CD4-positive, alpha-beta T cell (primary cell): ENCODE data around the gene PGA5. TPM values are rescaled to one million over a fixed set of nuclear protein-coding genes. Genes with fewer than 3 reads are reported as not detected.

Experiments
- ATAC-seq: fragments of 200-7000 bp; cut with Tn5 transposase; one replicate; pipeline ENCODE4 v1.10.0; 2022; ENCODE audit warnings: mild to moderate bottlenecking; ENCODE audit not compliant: poor library complexity
- CTCF ChIA-PET: fragments of 350-600 bp; sonication (Branson Sonifier 250); formaldehyde crosslinking; loops from one replicate; lab custom pipeline; 2021; ENCODE audit warnings: antibody characterized with exemption, inconsistent platforms; lab: Charles Lee
- POLR2A ChIA-PET: fragments of 350-600 bp; sonication (Branson Sonifier 250); formaldehyde crosslinking; loops from one replicate; lab custom pipeline; 2021; ENCODE audit warnings: antibody characterized with exemption, inconsistent platforms; lab: Charles Lee
- DNase-seq, 14 experiments: peaks; one replicate each; pipeline ENCODE4 v3.0.0-alpha.2; 2013 to 2020; ENCODE audit warnings: mixed read lengths in 2 of 14
- H3K27ac ChIP-seq, 2 donors: one replicate each; pipeline versions ENCODE4 v1.5.1 to v1.7.0; 2013; ENCODE audit warnings: low read length in 2 of 2, low read depth in 1 of 2, mild to moderate bottlenecking in 1 of 2
- H3K27me3 ChIP-seq, 2 experiments: 1 replicate in 1 of 2; 2 replicates in 1 of 2; pipeline versions ENCODE4 v1.6.1 to v1.7.0; 2013; ENCODE audit warnings: low read length in 2 of 2, control low read depth in 1 of 2, mild to moderate bottlenecking in 1 of 2, moderate library complexity in 1 of 2; ENCODE audit not compliant: insufficient read depth in 2 of 2, control insufficient read depth in 1 of 2
- H3K36me3 ChIP-seq: one replicate; pipeline ENCODE4 v1.6.1; 2013; ENCODE audit warnings: low read length, control low read depth; ENCODE audit not compliant: insufficient read depth
- H3K4me1 ChIP-seq: one replicate; pipeline ENCODE4 v1.6.1; 2013; ENCODE audit warnings: low read length, control low read depth; ENCODE audit not compliant: insufficient read depth
- H3K4me3 ChIP-seq: one replicate; pipeline ENCODE4 v1.5.1; 2013; ENCODE audit warnings: mild to moderate bottlenecking, low read length, moderate library complexity
- H3K9me3 ChIP-seq, 2 experiments: 1 replicate in 1 of 2; 2 replicates in 1 of 2; pipeline versions ENCODE4 v1.6.1 to v1.7.0; 2013; ENCODE audit warnings: low read length in 2 of 2, mild to moderate bottlenecking in 2 of 2, control low read depth in 1 of 2, moderate library complexity in 1 of 2; ENCODE audit not compliant: control insufficient read depth in 1 of 2, insufficient read depth in 1 of 2
- H3K27ac Mint-ChIP-seq: one replicate; pipeline ENCODE4 v1.8.0; 2020; ENCODE audit warnings: mixed read lengths
- H3K27me3 Mint-ChIP-seq: one replicate; pipeline ENCODE4 v1.8.0; 2021; ENCODE audit warnings: mixed read lengths
- H3K36me3 Mint-ChIP-seq: one replicate; pipeline ENCODE4 v1.8.0; 2021; ENCODE audit warnings: low read depth, mixed read lengths
- H3K4me1 Mint-ChIP-seq: one replicate; pipeline ENCODE4 v1.8.0; 2021; ENCODE audit warnings: low read depth, mixed read lengths
- H3K4me3 Mint-ChIP-seq: one replicate; pipeline ENCODE4 v1.8.0; 2020; ENCODE audit warnings: mild to moderate bottlenecking, mixed read lengths
- H3K9me3 Mint-ChIP-seq: one replicate; pipeline ENCODE4 v1.8.0; 2020; ENCODE audit warnings: mixed read lengths
- intact Hi-C, 2 experiments: fragments of 100-400 bp; cut with DNase I in 1 of 2; cut with micrococcal nuclease in 1 of 2; formaldehyde crosslinking; loops; one replicate each; pipeline versions ENCODE4 v1.15.1 to v1.9.0; 2023 to 2025; cut with DNase I, micrococcal nuclease
- total RNA-seq, 174 experiments: library from RNA in 2 of 174; stranded (reverse) in 2 of 174; gene quantifications; one replicate each; pipeline ENCODE4 v1.2.3 and lab custom pipeline; 2021 to 2026
- TF ChIP-seq, protein P1 (sequence below): fragments of 200-600 bp; IDR thresholded peaks from one replicate; pipeline ENCODE4 v1.8.0; 2022; ENCODE audit warnings: antibody characterized with exemption, mild to moderate bottlenecking

PGA5 gene
- total RNA-seq, 2 experiments from 2014 or later = not detected

GRCh38 chr11:61294717-61295595 lies 54.0 kb downstream of the PGA5 start, which contains the start of gene VWCE:
Gene VWCE (minus strand): TSS chr11:61295316. CDS start chr11:61295037, 279 bp downstream.
- Mint-ChIP-seq H3K27me3 (peaks cover 24% of the 10 kb centered on the region), H3K4me1 (peaks cover 42% of the 10 kb centered on the region), H3K36me3 (peaks cover 28% of the 10 kb centered on the region), H3K27ac (no peak within 1 kb of the TSS), H3K4me3 (peak within 1 kb of the TSS; percentile 79), H3K9me3 (no peaks in the 10 kb centered on the region)
- CTCF ChIA-PET = interaction anchor here (0.6 to 1.1 kb wide), 2 partner anchors 36 to 529 kb away, joined by 3 to 5 read pairs; no protein-coding TSS in a partner anchor
- intact Hi-C loops = no loop called here
- Histone ChIP-seq H3K27me3 (peaks cover 16 to 18% of the 10 kb centered on the region in 2 experiments), H3K4me3 (peak within 1 kb of the TSS; percentile 53), H3K4me1 (peaks cover 20% of the 10 kb centered on the region), H3K27ac (no peak within 1 kb of the TSS), H3K9me3 (peaks cover 0 to 5% of the 10 kb centered on the region in 2 experiments), H3K36me3 (peaks cover 7% of the 10 kb centered on the region)
- TF ChIP-seq, protein P1, sequence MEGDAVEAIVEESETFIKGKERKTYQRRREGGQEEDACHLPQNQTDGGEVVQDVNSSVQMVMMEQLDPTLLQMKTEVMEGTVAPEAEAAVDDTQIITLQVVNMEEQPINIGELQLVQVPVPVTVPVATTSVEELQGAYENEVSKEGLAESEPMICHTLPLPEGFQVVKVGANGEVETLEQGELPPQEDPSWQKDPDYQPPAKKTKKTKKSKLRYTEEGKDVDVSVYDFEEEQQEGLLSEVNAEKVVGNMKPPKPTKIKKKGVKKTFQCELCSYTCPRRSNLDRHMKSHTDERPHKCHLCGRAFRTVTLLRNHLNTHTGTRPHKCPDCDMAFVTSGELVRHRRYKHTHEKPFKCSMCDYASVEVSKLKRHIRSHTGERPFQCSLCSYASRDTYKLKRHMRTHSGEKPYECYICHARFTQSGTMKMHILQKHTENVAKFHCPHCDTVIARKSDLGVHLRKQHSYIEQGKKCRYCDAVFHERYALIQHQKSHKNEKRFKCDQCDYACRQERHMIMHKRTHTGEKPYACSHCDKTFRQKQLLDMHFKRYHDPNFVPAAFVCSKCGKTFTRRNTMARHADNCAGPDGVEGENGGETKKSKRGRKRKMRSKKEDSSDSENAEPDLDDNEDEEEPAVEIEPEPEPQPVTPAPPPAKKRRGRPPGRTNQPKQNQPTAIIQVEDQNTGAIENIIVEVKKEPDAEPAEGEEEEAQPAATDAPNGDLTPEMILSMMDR = no peak
- DNase-seq (peak; percentile 30 to 75 (median 49)), ATAC-seq (peak; percentile 91)
- POLR2A ChIA-PET = interaction anchor here (1.7 kb wide), 1 partner anchor 41 kb away, joined by 6 read pairs; no protein-coding TSS in a partner anchor

GRCh38 chr11:61295596-61295926 lies 54.6 kb downstream of the PGA5 start:
- H3K4me3 Mint-ChIP-seq = no peak overlapping the region
- POLR2A ChIA-PET = interaction anchor here (1.7 kb wide), 1 partner anchor 40 kb away, joined by 6 read pairs; no protein-coding TSS in a partner anchor
- Histone ChIP-seq H3K9me3 (peaks cover 0 to 5% of the 10 kb centered on the region in 2 experiments), H3K27ac (no peak overlapping the region), H3K27me3 (peaks cover 16 to 18% of the 10 kb centered on the region in 2 experiments), H3K4me1 (peaks cover 20% of the 10 kb centered on the region), H3K4me3 (peak overlapping the region; percentile 53), H3K36me3 (peaks cover 13% of the 10 kb centered on the region)
- intact Hi-C loops = no loop called here
- H3K36me3 Mint-ChIP-seq = peaks cover 34% of the 10 kb centered on the region
- no peaks in the 10 kb centered on the region for H3K9me3 Mint-ChIP-seq
- no peak overlapping the region for H3K27ac Mint-ChIP-seq
- TF ChIP-seq, protein P1 = no peak
- peaks cover 46% of the 10 kb centered on the region for H3K4me1 Mint-ChIP-seq
- ATAC-seq (no peak), DNase-seq (no peak)
- CTCF ChIA-PET = no interaction called here
- peaks cover 24% of the 10 kb centered on the region for H3K27me3 Mint-ChIP-seq

DNA sequence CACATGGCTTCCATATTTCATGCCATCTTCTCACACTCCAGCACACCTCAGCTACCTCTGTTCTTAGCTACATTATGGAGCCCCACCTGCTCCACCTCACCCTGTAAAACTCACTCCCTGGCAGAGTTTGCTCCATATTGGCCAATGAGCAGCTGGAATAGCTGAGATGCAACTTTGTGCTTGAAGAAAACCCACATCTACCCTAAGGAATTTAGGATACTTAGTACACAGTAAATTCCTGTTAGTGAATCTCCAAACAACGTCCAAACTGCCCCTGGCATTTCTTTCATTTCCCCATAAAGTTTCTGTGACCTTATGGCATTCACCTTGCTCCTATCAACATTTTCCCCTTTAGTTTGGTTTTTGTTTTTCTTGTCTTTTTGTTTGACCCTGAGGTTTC lies 56.4 kb downstream of the PGA5 start:
- H3K27me3 ChIP-seq = peaks cover 11 to 18% of the 10 kb centered on the region in 2 experiments
- peaks cover 20% of the 10 kb centered on the region for H3K4me1 ChIP-seq
- H3K4me3 ChIP-seq = no peak overlapping the region
- DNase-seq (no peak), ATAC-seq (no peak)
- Mint-ChIP-seq H3K27me3 (peaks cover 22% of the 10 kb centered on the region), H3K9me3 (no peaks in the 10 kb centered on the region), H3K27ac (no peak overlapping the region), H3K4me1 (peaks cover 46% of the 10 kb centered on the region), H3K4me3 (peak overlapping the region; percentile 62), H3K36me3 (peaks cover 52% of the 10 kb centered on the region)
- CTCF ChIA-PET = no interaction called here
- TF ChIP-seq, protein P1 = no peak
- POLR2A ChIA-PET = interaction anchor here (0.6 kb wide), 1 partner anchor 728 kb away, joined by 3 read pairs; no protein-coding TSS in a partner anchor
- intact Hi-C loops = no loop called here
- H3K27ac ChIP-seq = no peak overlapping the region
- H3K36me3 ChIP-seq = peaks cover 30% of the 10 kb centered on the region
- H3K9me3 ChIP-seq = peaks cover 0 to 5% of the 10 kb centered on the region in 2 experiments
